GM23338 (cell line): ENCODE data around the gene INO80E. TPM values are rescaled to one million over a fixed set of nuclear protein-coding genes. Genes with fewer than 3 reads are reported as not detected.

Experiments
- ATAC-seq: fragments of 200-7000 bp; cut with Tn5 transposase; 3 replicates; pipeline ENCODE4 v1.9.1; 2020
- DNase-seq: peaks from one replicate; pipeline ENCODE4 v3.0.0-alpha.2; 2015; ENCODE audit warnings: low spot score
- H2AFZ ChIP-seq: fragments of 200-600 bp; sonication (generic); 2 replicates; pipeline ENCODE4 v1.8.0; 2016; ENCODE audit warnings: antibody characterized with exemption, mild to moderate bottlenecking, moderate library complexity
- H3F3A ChIP-seq: fragments of 200-600 bp; sonication (generic); replicated peaks from 2 replicates; pipeline ENCODE4 v1.8.0; 2017; ENCODE audit warnings: antibody characterized with exemption, mixed run types, low read depth
- H3K27ac ChIP-seq: fragments of 200-600 bp; sonication (generic); 2 replicates; pipeline ENCODE4 v1.6.1; 2016; ENCODE audit warnings: low read depth
- H3K27me3 ChIP-seq: fragments of 200-600 bp; sonication (generic); 2 replicates; pipeline ENCODE4 v1.8.0; 2016; ENCODE audit warnings: mild to moderate bottlenecking, mixed run types, moderate library complexity; ENCODE audit not compliant: insufficient read depth
- H3K36me3 ChIP-seq: fragments of 200-600 bp; sonication (generic); 2 replicates; pipeline ENCODE4 v1.8.0; 2016; ENCODE audit warnings: mild to moderate bottlenecking; ENCODE audit not compliant: insufficient read depth
- H3K4me1 ChIP-seq: fragments of 200-600 bp; sonication (generic); 2 replicates; pipeline ENCODE4 v1.8.0; 2016; ENCODE audit warnings: mild to moderate bottlenecking, moderate library complexity; ENCODE audit not compliant: insufficient read depth
- H3K4me2 ChIP-seq: fragments of 200-600 bp; sonication (generic); 2 replicates; pipeline ENCODE4 v1.7.1; 2017; ENCODE audit warnings: mixed run types
- H3K4me3 ChIP-seq: fragments of 200-600 bp; sonication (generic); 2 replicates; pipeline ENCODE4 v1.6.1; 2016; ENCODE audit warnings: mixed run types
- H3K79me2 ChIP-seq: fragments of 200-600 bp; sonication (generic); replicated peaks from 2 replicates; pipeline ENCODE4 v1.8.0; 2017; ENCODE audit warnings: mild to moderate bottlenecking; ENCODE audit not compliant: insufficient read depth
- H3K9me2 ChIP-seq: fragments of 200-600 bp; sonication (generic); 2 replicates; pipeline ENCODE4 v1.8.0; 2017; ENCODE audit not compliant: insufficient read depth
- H4K20me1 ChIP-seq: fragments of 200-600 bp; sonication (generic); replicated peaks from 2 replicates; pipeline ENCODE4 v1.8.0; 2017; ENCODE audit warnings: mild to moderate bottlenecking; ENCODE audit not compliant: insufficient read depth
- H3K27ac Mint-ChIP-seq: 2 replicates; pipeline ENCODE4 v1.8.0; 2020; ENCODE audit warnings: inconsistent platforms, mild to moderate bottlenecking, moderate library complexity, mixed read lengths
- H3K27me3 Mint-ChIP-seq: 3 replicates; pipeline ENCODE4 v1.8.0; 2022; ENCODE audit warnings: low read depth, mild to moderate bottlenecking, moderate library complexity, mixed read lengths, inconsistent platforms; ENCODE audit not compliant: insufficient read depth, poor library complexity
- H3K36me3 Mint-ChIP-seq: 3 replicates; pipeline ENCODE4 v1.8.0; 2021; ENCODE audit warnings: low read depth, mild to moderate bottlenecking, inconsistent platforms, moderate library complexity, mixed read lengths
- H3K4me1 Mint-ChIP-seq: 3 replicates; pipeline ENCODE4 v1.8.0; 2020; ENCODE audit warnings: mild to moderate bottlenecking, inconsistent platforms, mixed read lengths
- H3K4me3 Mint-ChIP-seq: 3 replicates; pipeline ENCODE4 v1.8.0; 2021; ENCODE audit warnings: moderate library complexity, mild to moderate bottlenecking, inconsistent platforms, mixed read lengths
- H3K9me3 Mint-ChIP-seq: 3 replicates; pipeline ENCODE4 v1.8.0; 2020; ENCODE audit warnings: moderate library complexity, mild to moderate bottlenecking, inconsistent platforms, mixed read lengths
- CREB1 ChIP-seq: fragments of 250-450 bp; sonication (Bioruptor Pico); IDR thresholded peaks from 2 replicates; pipeline ENCODE4 v1.5.0; 2020; ENCODE audit warnings: low read depth, mild to moderate bottlenecking, moderate library complexity
- CTCF ChIP-seq, 2 experiments: fragments of 200-600 bp in 1 of 2; sonication (generic) in 1 of 2; conservative IDR thresholded peaks; 2 replicates each; pipeline versions ENCODE4 v1.5.1 to v1.6.1; 2016 to 2017; ENCODE audit warnings: antibody characterized with exemption in 2 of 2, low read depth in 2 of 2, mild to moderate bottlenecking in 2 of 2, moderate library complexity in 1 of 2
- EZH2 ChIP-seq: fragments of 200-600 bp; sonication (generic); IDR thresholded peaks from one replicate; pipeline ENCODE4 v1.8.0; 2017; ENCODE audit warnings: antibody characterized with exemption, mild to moderate bottlenecking, low read depth; ENCODE audit not compliant: unreplicated experiment
- EZH2phosphoT487 ChIP-seq: fragments of 200-600 bp; sonication (generic); IDR thresholded peaks from one replicate; pipeline ENCODE4 v1.8.1; 2018; ENCODE audit warnings: antibody characterized with exemption; ENCODE audit not compliant: unreplicated experiment
- JUNB ChIP-seq: IDR thresholded peaks from one replicate; pipeline ENCODE4 v1.6.1; 2016; ENCODE audit warnings: antibody characterized with exemption; ENCODE audit not compliant: unreplicated experiment
- NANOG ChIP-seq: IDR thresholded peaks from 2 replicates; pipeline ENCODE4 v1.6.1; 2016; ENCODE audit warnings: antibody characterized with exemption, borderline replicate concordance
- POLR2AphosphoS5 ChIP-seq: IDR thresholded peaks from 2 replicates; pipeline ENCODE4 v1.6.1; 2016; ENCODE audit warnings: antibody characterized with exemption, low read depth
- REST ChIP-seq: IDR thresholded peaks from one replicate; pipeline ENCODE4 v1.6.1; 2018; ENCODE audit warnings: antibody characterized with exemption; ENCODE audit not compliant: unreplicated experiment
- STAT1 ChIP-seq: IDR thresholded peaks from one replicate; pipeline ENCODE4 v1.6.1; 2016; ENCODE audit warnings: antibody characterized with exemption; ENCODE audit not compliant: unreplicated experiment
- ZNF114 ChIP-seq: fragments of 250-450 bp; sonication (Bioruptor Pico); IDR thresholded peaks from 2 replicates; pipeline ENCODE4 v1.5.0; 2020; ENCODE audit warnings: mild to moderate bottlenecking, moderate library complexity
- ZNF331 ChIP-seq: fragments of 250-450 bp; sonication (Bioruptor Pico); IDR thresholded peaks from 2 replicates; pipeline ENCODE4 v1.5.0; 2020; ENCODE audit warnings: low read depth, mild to moderate bottlenecking, moderate library complexity
- ZNF462 ChIP-seq: fragments of 250-450 bp; sonication (Bioruptor Pico); IDR thresholded peaks from 2 replicates; pipeline ENCODE4 v1.5.0; 2020; ENCODE audit warnings: mild to moderate bottlenecking, moderate library complexity
- polyA plus RNA-seq: library from polyadenylated mRNA; unstranded; fragments of >200 nt; fragmentation: Nextera tagmentation; extraction: Ambion mirVana; gene quantifications from 2 replicates; pipeline ENCODE4 v1.2.1, GENCODE V29; 2016
- total RNA-seq: library from RNA; depleted of rRNA; stranded (reverse); fragments of >200 nt; shearing (Covaris generic); gene quantifications from 2 replicates; pipeline ENCODE4 v1.2.3, GENCODE V29; 2014
- TF ChIP-seq, protein P1 (sequence below): IDR thresholded peaks from 2 replicates; pipeline ENCODE4 v1.6.1; 2016; ENCODE audit warnings: antibody characterized with exemption

The INO80E gene
- total and polyA plus RNA-seq, 2 experiments from 2014 or later: 66.0 to 71.0 TPM

GRCh38 chr16:29950806-29951461, 45.1 kb upstream of the INO80E start:
- Histone ChIP-seq H3K4me3 (no peak overlapping the region), H3K4me2 (no peak overlapping the region), H3K27me3 (no peaks in the 10 kb centered on the region), H3K79me2 (no peaks in the 10 kb centered on the region), H2AFZ (no peak overlapping the region), H3K27ac (no peak overlapping the region), H3K4me1 (0 out of 2 replicates have a peak, but pooled peaks cover 4% of the 10 kb centered on the region), H3F3A (no peaks in the 10 kb centered on the region), H4K20me1 (no peaks in the 10 kb centered on the region), H3K9me2 (no peaks in the 10 kb centered on the region), H3K36me3 (no peaks in the 10 kb centered on the region)
- H3K9me3 Mint-ChIP-seq: peaks cover 3% of the 10 kb centered on the region; the same call in 2 of the 3 replicates
- TF ChIP-seq ZNF331 (CRISPR knock-in tag) (no peak), STAT1 (no peak), POLR2AphosphoS5 (no peak), NANOG (no peak), ZNF114 (no peak), ZNF462 (CRISPR knock-in tag) (no peak), CREB1 (CRISPR knock-in tag) (no peak), JUNB (no peak), CTCF (conservative IDR thresholded peaks at IDR 0.05; ENCODE audit: low read depth in 2 of 2) (no peak), EZH2 (no peak), REST (no peak), EZH2phosphoT487 (no peak)
- TF ChIP-seq, protein P1, sequence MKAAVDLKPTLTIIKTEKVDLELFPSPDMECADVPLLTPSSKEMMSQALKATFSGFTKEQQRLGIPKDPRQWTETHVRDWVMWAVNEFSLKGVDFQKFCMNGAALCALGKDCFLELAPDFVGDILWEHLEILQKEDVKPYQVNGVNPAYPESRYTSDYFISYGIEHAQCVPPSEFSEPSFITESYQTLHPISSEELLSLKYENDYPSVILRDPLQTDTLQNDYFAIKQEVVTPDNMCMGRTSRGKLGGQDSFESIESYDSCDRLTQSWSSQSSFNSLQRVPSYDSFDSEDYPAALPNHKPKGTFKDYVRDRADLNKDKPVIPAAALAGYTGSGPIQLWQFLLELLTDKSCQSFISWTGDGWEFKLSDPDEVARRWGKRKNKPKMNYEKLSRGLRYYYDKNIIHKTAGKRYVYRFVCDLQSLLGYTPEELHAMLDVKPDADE: no peak
- H3K36me3 Mint-ChIP-seq: no peaks in the 10 kb centered on the region
- H3K4me3 Mint-ChIP-seq: no peak overlapping the region
- no peak for DNase-seq
- no peak for ATAC-seq
- H3K27me3 Mint-ChIP-seq: peaks cover 7% of the 10 kb centered on the region
- H3K27ac Mint-ChIP-seq: no peak overlapping the region
- peaks cover 8% of the 10 kb centered on the region; the same call in 2 of the 3 replicates for H3K4me1 Mint-ChIP-seq
